IMR-90 (cell line): Measurements from ENCODE around the gene CHD6. TPM values are rescaled to one million over a fixed set of nuclear protein-coding genes. Genes with fewer than 3 reads are reported as not detected.

Experiments
- ATAC-seq: fragments of 200-7000 bp; cut with Tn5 transposase; 2 replicates; pipeline ENCODE4 v1.9.1; 2020; ENCODE audit warnings: low read depth, mild to moderate bottlenecking, moderate library complexity
- BruUV-seq: library from RNA; stranded (reverse); fragments of 400-500 nt; replicated peaks from 2 replicates; lab custom pipeline; 2021; lab: Mats Ljungman, UMichigan
- CTCF ChIA-PET: fragments of 300-600 bp; formaldehyde crosslinking; extraction: SDS; loops from one replicate; lab custom pipeline; 2021; ENCODE audit warnings: antibody characterized with exemption; lab: Yijun Ruan, JAX
- POLR2A ChIA-PET: fragments of 300-600 bp; sonication (Branson Sonifier 250); formaldehyde crosslinking; loops from one replicate; lab custom pipeline; 2022; ENCODE audit warnings: antibody characterized with exemption; ENCODE audit not compliant: unreplicated experiment; lab: Charles Lee
- DNase-seq: peaks from one replicate; pipeline ENCODE4 v3.0.0; 2013
- H2AFZ ChIP-seq: replicated peaks from 2 replicates; pipeline ENCODE3; 2013; ENCODE audit warnings: low read length, mild to moderate bottlenecking; ENCODE audit not compliant: poor library complexity
- H2AK5ac ChIP-seq: 2 replicates; pipeline ENCODE4 v1.6.1; 2013; ENCODE audit warnings: low read depth, low read length, inconsistent platforms
- H2AK9ac ChIP-seq: replicated peaks from 2 replicates; pipeline ENCODE3; 2013; ENCODE audit warnings: mild to moderate bottlenecking, low read depth, low read length, moderate library complexity; ENCODE audit not compliant: poor library complexity
- H2BK120ac ChIP-seq: 2 replicates; pipeline ENCODE4 v1.6.1; 2013; ENCODE audit warnings: low read depth, low read length, inconsistent platforms
- H2BK15ac ChIP-seq: 3 replicates; pipeline ENCODE4 v1.6.1; 2013; ENCODE audit warnings: low read depth, low read length, inconsistent platforms
- H2BK20ac ChIP-seq: 2 replicates; pipeline ENCODE4 v1.6.1; 2013; ENCODE audit warnings: low read depth, mild to moderate bottlenecking, inconsistent platforms, low read length, moderate library complexity
- H2BK5ac ChIP-seq: 2 replicates; pipeline ENCODE4 v1.6.1; 2013; ENCODE audit warnings: mild to moderate bottlenecking, low read depth, low read length, inconsistent platforms; ENCODE audit not compliant: poor library complexity, severe bottlenecking
- H3K14ac ChIP-seq: replicated peaks from 2 replicates; pipeline ENCODE4 v1.6.1; 2013; ENCODE audit warnings: low read depth, low read length, inconsistent platforms
- H3K18ac ChIP-seq: 2 replicates; pipeline ENCODE4 v1.6.1; 2013; ENCODE audit warnings: low read depth, low read length, control low read depth
- H3K23ac ChIP-seq: 2 replicates; pipeline ENCODE4 v1.6.1; 2013; ENCODE audit warnings: low read depth, low read length, inconsistent platforms
- H3K27ac ChIP-seq: 2 replicates; pipeline ENCODE4 v1.5.1; 2013; ENCODE audit warnings: mild to moderate bottlenecking, control low read depth, low read length; ENCODE audit not compliant: insufficient read depth
- H3K27me3 ChIP-seq: 2 replicates; pipeline ENCODE4 v1.6.1; 2013; ENCODE audit warnings: low read length; ENCODE audit not compliant: control insufficient read depth, insufficient read depth
- H3K36me3 ChIP-seq: 2 replicates; pipeline ENCODE4 v1.6.1; 2013; ENCODE audit warnings: low read length, mixed read lengths; ENCODE audit not compliant: control insufficient read depth, insufficient read depth
- H3K4ac ChIP-seq: 2 replicates; pipeline ENCODE4 v1.6.1; 2013; ENCODE audit warnings: low read depth, low read length, inconsistent platforms
- H3K4me1 ChIP-seq: 2 replicates; pipeline ENCODE4 v1.6.1; 2013; ENCODE audit warnings: low read length, mixed read lengths; ENCODE audit not compliant: control insufficient read depth, insufficient read depth
- H3K4me2 ChIP-seq: 2 replicates; pipeline ENCODE4 v1.6.1; 2013; ENCODE audit warnings: low read depth, mild to moderate bottlenecking, control low read depth, low read length, moderate library complexity
- H3K4me3 ChIP-seq: 2 replicates; pipeline ENCODE4 v1.5.1; 2013; ENCODE audit warnings: low read depth, mild to moderate bottlenecking, control low read depth, low read length, moderate library complexity; ENCODE audit not compliant: insufficient read depth
- H3K56ac ChIP-seq: 2 replicates; pipeline ENCODE4 v1.6.1; 2013; ENCODE audit warnings: low read length, inconsistent platforms; ENCODE audit not compliant: insufficient read depth; ENCODE audit errors: extremely low read depth
- H3K79me1 ChIP-seq, 2 experiments: 2 replicates each; pipeline ENCODE4 v1.6.1; 2013; ENCODE audit warnings: low read length in 2 of 2, inconsistent platforms in 1 of 2, low read depth in 1 of 2
- H3K9ac ChIP-seq: 2 replicates; pipeline ENCODE4 v1.6.1; 2013; ENCODE audit warnings: low read depth, low read length, control low read depth
- H3K9me1 ChIP-seq: 2 replicates; pipeline ENCODE4 v1.6.1; 2013; ENCODE audit warnings: low read length, inconsistent platforms; ENCODE audit not compliant: insufficient read depth
- H3K9me3 ChIP-seq: 2 replicates; pipeline ENCODE4 v1.6.1; 2013; ENCODE audit warnings: low read length; ENCODE audit not compliant: control insufficient read depth, insufficient read depth
- H4K20me1 ChIP-seq: 2 replicates; pipeline ENCODE4 v1.6.1; 2013; ENCODE audit warnings: low read length, inconsistent platforms; ENCODE audit not compliant: insufficient read depth
- H4K5ac ChIP-seq: 2 replicates; pipeline ENCODE4 v1.6.1; 2013; ENCODE audit warnings: mild to moderate bottlenecking, low read depth, low read length, control low read depth
- H4K8ac ChIP-seq, 2 experiments: 2 replicates each; pipeline ENCODE4 v1.6.1; 2013; ENCODE audit warnings: low read depth in 2 of 2, low read length in 2 of 2, control low read depth in 1 of 2, inconsistent platforms in 1 of 2
- H4K91ac ChIP-seq: 2 replicates; pipeline ENCODE4 v1.6.1; 2013; ENCODE audit warnings: low read depth, low read length, inconsistent platforms; ENCODE audit not compliant: insufficient read depth
- BHLHE40 ChIP-seq: fragments of 150-350 bp; IDR thresholded peaks from 2 replicates; pipeline ENCODE4 v1.6.1; 2016; ENCODE audit warnings: mild to moderate bottlenecking, low read depth, low read length
- CEBPB ChIP-seq: IDR thresholded peaks from 2 replicates; pipeline ENCODE4 v1.6.1; 2012; ENCODE audit warnings: low read depth, low read length, improper control_type of control experiment
- CHD1 ChIP-seq: IDR thresholded peaks from 2 replicates; pipeline ENCODE4 v1.6.1; 2012; ENCODE audit warnings: low read depth, low read length, improper control_type of control experiment
- MAFK ChIP-seq: IDR thresholded peaks from 2 replicates; pipeline ENCODE4 v1.6.1; 2012; ENCODE audit warnings: low read depth, low read length, improper control_type of control experiment
- MAZ ChIP-seq: IDR thresholded peaks from 2 replicates; pipeline ENCODE4 v1.6.1; 2012; ENCODE audit warnings: low read depth, mild to moderate bottlenecking, low read length, improper control_type of control experiment, moderate library complexity, borderline replicate concordance
- MXI1 ChIP-seq: IDR thresholded peaks from 2 replicates; pipeline ENCODE4 v1.6.1; 2012; ENCODE audit warnings: low read depth, mild to moderate bottlenecking, low read length, moderate library complexity, borderline replicate concordance
- NFE2L2 ChIP-seq: fragments of 150-350 bp; IDR thresholded peaks from 2 replicates; pipeline ENCODE4 v1.6.1; 2016; ENCODE audit warnings: low read depth, mild to moderate bottlenecking, low read length
- POLR2A ChIP-seq: IDR thresholded peaks from 2 replicates; pipeline ENCODE4 v1.6.1; 2012; ENCODE audit warnings: mild to moderate bottlenecking, low read depth, low read length
- SMC3 ChIP-seq: fragments of 150-350 bp; IDR thresholded peaks from 2 replicates; pipeline ENCODE4 v1.6.1; 2016; ENCODE audit warnings: low read depth, mild to moderate bottlenecking, antibody characterized with exemption, low read length, moderate library complexity
- WGBS, 2 experiments: methylation state at CpG; one replicate each; pipeline versions ENCODE4 v1.1.5 to v1.1.7; 2013; ENCODE audit warnings: missing lambda C conversion rate in 2 of 2; ENCODE audit not compliant: insufficient read length in 1 of 2; ENCODE audit errors: extremely low coverage in 2 of 2; 5-methylcytosine and 5-hydroxymethylcytosine counted together
- dilution Hi-C: fragments of 300-500 bp; cut with HindIII; formaldehyde crosslinking; loops from one replicate; pipeline ENCODE4 v1.14.3; 2018; ENCODE audit warnings: low sequenced_read_pairs; ENCODE audit not compliant: unreplicated experiment
- in situ Hi-C: fragments of 300-500 bp; cut with MboI; formaldehyde crosslinking; loops from 3 replicates; pipeline ENCODE4 v1.14.3; 2019; ENCODE audit warnings: low sequenced_read_pairs, inconsistent platforms, mixed read lengths
- intact Hi-C: fragments of 100-400 bp; cut with micrococcal nuclease; formaldehyde crosslinking; loops from 2 replicates; pipeline ENCODE4 v1.10.0; 2022
- polyA plus RNA-seq, 3 experiments: library from polyadenylated mRNA; depleted of rRNA; stranded (reverse); fragments of >200 nt; gene quantifications; 2 replicates each; pipeline ENCODE4 v1.2.3, GENCODE V29; 2012; ENCODE audit warnings: low replicate concordance in 1 of 3
- total RNA-seq: library from RNA; depleted of rRNA; stranded (reverse); fragments of >200 nt; gene quantifications from 2 replicates; pipeline ENCODE4 v1.2.3, GENCODE V29; 2012
- TF ChIP-seq, protein P1 (sequence below): conservative IDR thresholded peaks from 2 replicates; pipeline ENCODE4 v1.5.1; 2012; ENCODE audit warnings: mild to moderate bottlenecking, low read depth, low read length, improper control_type of control experiment
- TF ChIP-seq, protein P2 (sequence below): fragments of 150-350 bp; IDR thresholded peaks from 2 replicates; pipeline ENCODE4 v1.6.1; 2016; ENCODE audit warnings: low read depth, mild to moderate bottlenecking, low read length, moderate library complexity, borderline replicate concordance

Gene CHD6
- total and polyA plus RNA-seq, 2 of the 4 experiments (the other 2 are of a cell fraction) = 8.8 to 26.7 TPM

DNA sequence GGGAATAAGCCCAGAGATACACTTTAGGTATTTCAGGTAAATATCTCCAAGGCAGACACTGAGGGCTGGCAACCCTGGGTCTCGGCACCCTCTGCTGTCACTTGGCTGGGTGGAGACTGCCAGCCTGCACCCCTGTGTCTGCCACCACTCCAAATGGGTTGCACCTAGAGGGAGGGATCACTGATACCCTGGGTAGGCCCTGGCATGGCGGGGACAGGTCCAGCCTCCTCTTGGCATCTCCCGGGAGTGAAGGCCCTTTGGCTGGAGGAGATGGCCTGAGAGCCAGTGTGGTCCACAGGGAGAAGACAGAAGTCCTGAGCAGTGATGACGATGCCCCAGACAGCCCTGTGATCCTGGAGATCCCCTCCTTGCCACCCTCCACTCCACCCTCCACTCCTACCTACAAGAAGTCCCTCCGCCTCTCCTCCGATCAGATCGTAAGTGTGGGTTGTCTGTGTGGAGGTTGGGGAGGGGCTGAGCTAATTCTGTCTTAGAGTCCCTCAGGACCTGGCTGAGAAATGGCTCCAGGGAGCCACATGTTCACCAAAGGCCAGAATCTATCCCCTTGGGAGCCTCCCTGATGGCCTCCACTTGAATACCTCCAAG, 262.5 kb downstream of the CHD6 start:
- H3K9me3 ChIP-seq = no peaks in the 10 kb centered on the region
- no peak overlapping the region for H4K8ac ChIP-seq
- TF ChIP-seq NFE2L2 (no peak), POLR2A (no peak), MAFK (no peak), MXI1 (no peak), SMC3 (no peak), BHLHE40 (no peak), CHD1 (no peak), CEBPB (no peak), MAZ (no peak)
- TF ChIP-seq, protein P1, sequence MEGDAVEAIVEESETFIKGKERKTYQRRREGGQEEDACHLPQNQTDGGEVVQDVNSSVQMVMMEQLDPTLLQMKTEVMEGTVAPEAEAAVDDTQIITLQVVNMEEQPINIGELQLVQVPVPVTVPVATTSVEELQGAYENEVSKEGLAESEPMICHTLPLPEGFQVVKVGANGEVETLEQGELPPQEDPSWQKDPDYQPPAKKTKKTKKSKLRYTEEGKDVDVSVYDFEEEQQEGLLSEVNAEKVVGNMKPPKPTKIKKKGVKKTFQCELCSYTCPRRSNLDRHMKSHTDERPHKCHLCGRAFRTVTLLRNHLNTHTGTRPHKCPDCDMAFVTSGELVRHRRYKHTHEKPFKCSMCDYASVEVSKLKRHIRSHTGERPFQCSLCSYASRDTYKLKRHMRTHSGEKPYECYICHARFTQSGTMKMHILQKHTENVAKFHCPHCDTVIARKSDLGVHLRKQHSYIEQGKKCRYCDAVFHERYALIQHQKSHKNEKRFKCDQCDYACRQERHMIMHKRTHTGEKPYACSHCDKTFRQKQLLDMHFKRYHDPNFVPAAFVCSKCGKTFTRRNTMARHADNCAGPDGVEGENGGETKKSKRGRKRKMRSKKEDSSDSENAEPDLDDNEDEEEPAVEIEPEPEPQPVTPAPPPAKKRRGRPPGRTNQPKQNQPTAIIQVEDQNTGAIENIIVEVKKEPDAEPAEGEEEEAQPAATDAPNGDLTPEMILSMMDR = no peak
- TF ChIP-seq, protein P2, sequence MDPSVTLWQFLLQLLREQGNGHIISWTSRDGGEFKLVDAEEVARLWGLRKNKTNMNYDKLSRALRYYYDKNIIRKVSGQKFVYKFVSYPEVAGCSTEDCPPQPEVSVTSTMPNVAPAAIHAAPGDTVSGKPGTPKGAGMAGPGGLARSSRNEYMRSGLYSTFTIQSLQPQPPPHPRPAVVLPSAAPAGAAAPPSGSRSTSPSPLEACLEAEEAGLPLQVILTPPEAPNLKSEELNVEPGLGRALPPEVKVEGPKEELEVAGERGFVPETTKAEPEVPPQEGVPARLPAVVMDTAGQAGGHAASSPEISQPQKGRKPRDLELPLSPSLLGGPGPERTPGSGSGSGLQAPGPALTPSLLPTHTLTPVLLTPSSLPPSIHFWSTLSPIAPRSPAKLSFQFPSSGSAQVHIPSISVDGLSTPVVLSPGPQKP = no peak
- no peak overlapping the region for H3K56ac ChIP-seq
- H3K27ac ChIP-seq = no peak overlapping the region
- H3K4ac ChIP-seq = no peak overlapping the region
- H4K91ac ChIP-seq = no peak overlapping the region
- dilution Hi-C loops = no loop called here
- no peak overlapping the region for H2BK5ac ChIP-seq
- H3K9ac ChIP-seq = no peak overlapping the region
- no peak overlapping the region for H2AK9ac ChIP-seq
- no peak overlapping the region for H3K14ac ChIP-seq
- H3K4me2 ChIP-seq = no peak overlapping the region
- ATAC-seq = no peak
- no peaks in the 10 kb centered on the region for H3K27me3 ChIP-seq
- no peaks in the 10 kb centered on the region for H3K4me1 ChIP-seq
- no peak overlapping the region for H2BK120ac ChIP-seq
- H2AFZ ChIP-seq = no peak overlapping the region
- no peaks in the 10 kb centered on the region for H3K36me3 ChIP-seq
- DNase-seq = no peak
- ChIA-PET CTCF (no interaction called here), POLR2A (no interaction called here)
- H3K9me1 ChIP-seq = no peaks in the 10 kb centered on the region
- no TSS peak for BruUV-seq
- WGBS, 2 experiments = no CpG with 5 or more reads among the region's 7 CpGs
- no peak overlapping the region for H2BK20ac ChIP-seq
- no peak overlapping the region for H3K4me3 ChIP-seq
- intact Hi-C loops = no loop called here
- no peak overlapping the region for H3K18ac ChIP-seq
- H2BK15ac ChIP-seq = no peak overlapping the region
- no peaks in the 10 kb centered on the region for H3K79me1 ChIP-seq
- no peaks in the 10 kb centered on the region for H4K20me1 ChIP-seq
- no peak overlapping the region for H3K23ac ChIP-seq
- in situ Hi-C loops = no loop called here
- no peak overlapping the region for H2AK5ac ChIP-seq
- no peak overlapping the region for H4K5ac ChIP-seq
